ENCODE data around the gene MEGF6. TPM values are rescaled to one million over a fixed set of nuclear protein-coding genes. Genes with fewer than 3 reads are reported as not detected.
"Not testable (repeated sequence)": the region's sequence is repeated elsewhere in the genome, so short reads cannot be mapped to it uniquely, and the experiment has no call there.

MEGF6 gene
- total RNA-seq, 1 donor from 2014 or later, result 1.7 TPM

GRCh38 chr1:3631320-3632260, 20.3 kb upstream of the MEGF6 start:
- Mint-ChIP-seq H3K4me3 (ENCODE audit: low read depth) (no peak overlapping the region), H3K9me3 (no peaks in the 10 kb centered on the region), H3K27me3 (ENCODE audit: low read depth) (no peaks in the 10 kb centered on the region), H3K27ac (no peak overlapping the region), H3K36me3 (ENCODE audit: low read depth) (peaks cover 15% of the 10 kb centered on the region), H3K4me1 (ENCODE audit: low read depth) (no peaks in the 10 kb centered on the region)
- intact Hi-C loops (cut with micrococcal nuclease), result no loop called here
- DNase-seq (ENCODE audit: low spot score), result no peak

- Mint-ChIP-seq H3K27me3 (ENCODE audit: low read depth) (no peaks in the 10 kb centered on the region), H3K9me3 (no peaks in the 10 kb centered on the region), H3K4me3 (ENCODE audit: low read depth) (no peak overlapping the region), H3K36me3 (ENCODE audit: low read depth) (peaks cover 14% of the 10 kb centered on the region), H3K27ac (no peak overlapping the region), H3K4me1 (ENCODE audit: low read depth) (peaks cover under 1% of the 10 kb centered on the region)
- intact Hi-C loops (cut with micrococcal nuclease), result no loop called here
- no peak for DNase-seq (ENCODE audit: low spot score)
Measured at GRCh38 chr1:3630914-3631313, 19.6 kb upstream of the MEGF6 start.

GRCh38 chr1:3630161-3630611, 18.9 kb upstream of the MEGF6 start:
- Mint-ChIP-seq H3K27me3 (ENCODE audit: low read depth) (no peaks in the 10 kb centered on the region), H3K4me1 (ENCODE audit: low read depth) (peaks cover 5% of the 10 kb centered on the region), H3K27ac (no peak overlapping the region), H3K36me3 (ENCODE audit: low read depth) (peaks cover 11% of the 10 kb centered on the region), H3K4me3 (ENCODE audit: low read depth) (no peak overlapping the region), H3K9me3 (no peaks in the 10 kb centered on the region)
- DNase-seq (ENCODE audit: low spot score), result no peak
- intact Hi-C loops (cut with micrococcal nuclease), result no loop called here

GRCh38 chr1:3629561-3630160, 18.4 kb upstream of the MEGF6 start:
- H3K4me3 Mint-ChIP-seq (ENCODE audit: low read depth), result no peak overlapping the region
- intact Hi-C loops (cut with micrococcal nuclease), result no loop called here
- DNase-seq (ENCODE audit: low spot score), result no peak
- peaks cover 5% of the 10 kb centered on the region for H3K4me1 Mint-ChIP-seq (ENCODE audit: low read depth)
- H3K27ac Mint-ChIP-seq, result no peak overlapping the region
- peaks cover 8% of the 10 kb centered on the region for H3K36me3 Mint-ChIP-seq (ENCODE audit: low read depth)
- H3K9me3 Mint-ChIP-seq, result no peaks in the 10 kb centered on the region
- H3K27me3 Mint-ChIP-seq (ENCODE audit: low read depth), result no peaks in the 10 kb centered on the region

GRCh38 chr1:3628445-3628844, 17.1 kb upstream of the MEGF6 start:
- Mint-ChIP-seq H3K27ac (no peak overlapping the region), H3K4me3 (ENCODE audit: low read depth) (no peak overlapping the region), H3K9me3 (no peaks in the 10 kb centered on the region), H3K27me3 (ENCODE audit: low read depth) (no peaks in the 10 kb centered on the region), H3K36me3 (ENCODE audit: low read depth) (peaks cover 8% of the 10 kb centered on the region), H3K4me1 (ENCODE audit: low read depth) (peaks cover 10% of the 10 kb centered on the region)
- no peak for DNase-seq (ENCODE audit: low spot score)
- intact Hi-C loops (cut with micrococcal nuclease), result no loop called here

- no peak for DNase-seq (ENCODE audit: low spot score)
Measured at GRCh38 chr1:3627515-3628253, 16.4 kb upstream of the MEGF6 start.

GRCh38 chr1:3626025-3626424, 14.7 kb upstream of the MEGF6 start:
- peaks cover 10% of the 10 kb centered on the region for H3K4me1 Mint-ChIP-seq (ENCODE audit: low read depth)
- no peak overlapping the region for H3K27ac Mint-ChIP-seq
- DNase-seq (ENCODE audit: low spot score), result no peak
- peak overlapping the region; percentile 67 for H3K4me3 Mint-ChIP-seq (ENCODE audit: low read depth)
- intact Hi-C loops (cut with micrococcal nuclease), result loop anchor here (2.0 kb wide), 1 partner anchor 23 kb away; no protein-coding TSS in a partner anchor
- H3K36me3 Mint-ChIP-seq (ENCODE audit: low read depth), result peaks cover 4% of the 10 kb centered on the region
- H3K27me3 Mint-ChIP-seq (ENCODE audit: low read depth), result no peaks in the 10 kb centered on the region
- H3K9me3 Mint-ChIP-seq, result no peaks in the 10 kb centered on the region

More at GRCh38 chr1:3627515-3628253, 16.4 kb upstream of the MEGF6 start:
- H3K36me3 Mint-ChIP-seq (ENCODE audit: low read depth), result peaks cover 4% of the 10 kb centered on the region
- H3K9me3 Mint-ChIP-seq, result no peaks in the 10 kb centered on the region
- H3K4me1 Mint-ChIP-seq (ENCODE audit: low read depth), result peaks cover 10% of the 10 kb centered on the region
- intact Hi-C loops (cut with micrococcal nuclease), result loop anchor here (2.0 kb wide), 1 partner anchor 21 kb away; no protein-coding TSS in a partner anchor
- no peak overlapping the region for H3K27ac Mint-ChIP-seq
- no peak overlapping the region for H3K4me3 Mint-ChIP-seq (ENCODE audit: low read depth)
- no peaks in the 10 kb centered on the region for H3K27me3 Mint-ChIP-seq (ENCODE audit: low read depth)

GRCh38 chr1:3625151-3625907, 14.0 kb upstream of the MEGF6 start:
- H3K36me3 Mint-ChIP-seq (ENCODE audit: low read depth), result peaks cover 4% of the 10 kb centered on the region
- peaks cover 10% of the 10 kb centered on the region for H3K4me1 Mint-ChIP-seq (ENCODE audit: low read depth)
- no peak overlapping the region for H3K27ac Mint-ChIP-seq
- no peaks in the 10 kb centered on the region for H3K27me3 Mint-ChIP-seq (ENCODE audit: low read depth)
- H3K9me3 Mint-ChIP-seq, result no peaks in the 10 kb centered on the region
- peak overlapping the region; percentile 84 for H3K4me3 Mint-ChIP-seq (ENCODE audit: low read depth)
- intact Hi-C loops (cut with micrococcal nuclease), result no loop called here
- DNase-seq (ENCODE audit: low spot score), result no peak

- peak; percentile 98 for DNase-seq (ENCODE audit: low spot score)
- intact Hi-C loops (cut with micrococcal nuclease), result no loop called here
- H3K27ac Mint-ChIP-seq, result peak within 1 kb of the TSS; percentile 72
- no peaks in the 10 kb centered on the region for H3K27me3 Mint-ChIP-seq (ENCODE audit: low read depth)
- H3K4me3 Mint-ChIP-seq (ENCODE audit: low read depth), result peak within 1 kb of the TSS; percentile 84
- peaks cover 10% of the 10 kb centered on the region for H3K4me1 Mint-ChIP-seq (ENCODE audit: low read depth)
- no peaks in the 10 kb centered on the region for H3K9me3 Mint-ChIP-seq
- peaks cover 4% of the 10 kb centered on the region for H3K36me3 Mint-ChIP-seq (ENCODE audit: low read depth)
Measured at GRCh38 chr1:3624200-3625136, 13.2 kb upstream of the MEGF6 start, which contains the start of gene TPRG1L. TPRG1L (plus strand) TSS chr1:3625015; CDS start chr1:3625073, 58 bp downstream.

GRCh38 chr1:3623441-3624199, 12.3 kb upstream of the MEGF6 start:
- H3K4me3 Mint-ChIP-seq (ENCODE audit: low read depth), result peak overlapping the region; percentile 84
- H3K4me1 Mint-ChIP-seq (ENCODE audit: low read depth), result peaks cover 12% of the 10 kb centered on the region
- intact Hi-C loops (cut with micrococcal nuclease), result no loop called here
- H3K36me3 Mint-ChIP-seq (ENCODE audit: low read depth), result peaks cover 4% of the 10 kb centered on the region
- H3K9me3 Mint-ChIP-seq, result no peaks in the 10 kb centered on the region
- H3K27me3 Mint-ChIP-seq (ENCODE audit: low read depth), result no peaks in the 10 kb centered on the region
- no peak for DNase-seq (ENCODE audit: low spot score)
- H3K27ac Mint-ChIP-seq, result peak overlapping the region; percentile 30

GRCh38 chr1:3622102-3622501, 10.8 kb upstream of the MEGF6 start:
- H3K36me3 Mint-ChIP-seq (ENCODE audit: low read depth); H3K4me3 Mint-ChIP-seq (ENCODE audit: low read depth); H3K27ac Mint-ChIP-seq; H3K9me3 Mint-ChIP-seq; H3K27me3 Mint-ChIP-seq (ENCODE audit: low read depth); intact Hi-C loops (cut with micrococcal nuclease); DNase-seq (ENCODE audit: low spot score): not testable (repeated sequence)
- peaks cover 12% of the 10 kb centered on the region for H3K4me1 Mint-ChIP-seq (ENCODE audit: low read depth)
